ENCODE measurements around the gene NKD2. TPM values are rescaled to one million over a fixed set of nuclear protein-coding genes. Genes with fewer than 3 reads are reported as not detected.

NKD2 gene
- total RNA-seq, 1 experiment from 2014 or later: 12.8 TPM

DNA sequence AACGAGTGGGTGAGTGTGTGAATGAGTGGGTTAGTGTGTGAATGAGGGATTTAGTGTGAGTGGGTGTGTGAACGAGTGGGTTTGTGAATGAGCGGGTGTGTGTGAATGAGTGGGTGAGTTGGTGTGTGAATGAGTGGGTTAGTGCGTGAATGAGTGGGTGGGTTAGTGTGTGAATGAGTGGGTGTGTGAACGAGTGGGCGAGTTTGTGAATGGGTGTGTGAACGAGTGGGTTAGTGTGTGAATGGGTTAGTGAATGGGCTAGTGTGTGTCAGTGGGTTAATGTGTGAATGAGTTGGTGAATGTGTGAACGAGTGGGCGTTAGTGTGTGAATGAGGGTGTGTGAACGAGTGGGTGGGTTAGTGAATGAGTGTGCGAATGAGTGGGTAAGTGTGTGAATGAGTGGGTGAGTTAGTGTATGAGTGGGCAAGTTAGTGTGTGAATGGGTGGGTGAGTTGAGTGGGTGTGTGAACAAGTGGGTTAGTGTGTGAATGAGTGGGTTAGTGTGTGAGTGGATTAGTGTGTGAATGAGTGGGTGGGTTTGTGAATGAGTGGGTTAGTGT, 39.6 kb downstream of the NKD2 start:
- DNase-seq (ENCODE audit: low spot score) (no peak), ATAC-seq (no peak)
- Mint-ChIP-seq H3K27me3 (ENCODE audit: low read depth) (peaks cover 10% of the 10 kb centered on the region; the same call in 1 of the 2 replicates), H3K9me3 (peaks cover 50% of the 10 kb centered on the region), H3K4me3 (no peak overlapping the region), H3K36me3 (peaks cover 42% of the 10 kb centered on the region), H3K4me1 (no peaks in the 10 kb centered on the region), H3K27ac (no peak overlapping the region; the same call in 1 of the 2 replicates)
- TF ChIP-seq, protein P1, sequence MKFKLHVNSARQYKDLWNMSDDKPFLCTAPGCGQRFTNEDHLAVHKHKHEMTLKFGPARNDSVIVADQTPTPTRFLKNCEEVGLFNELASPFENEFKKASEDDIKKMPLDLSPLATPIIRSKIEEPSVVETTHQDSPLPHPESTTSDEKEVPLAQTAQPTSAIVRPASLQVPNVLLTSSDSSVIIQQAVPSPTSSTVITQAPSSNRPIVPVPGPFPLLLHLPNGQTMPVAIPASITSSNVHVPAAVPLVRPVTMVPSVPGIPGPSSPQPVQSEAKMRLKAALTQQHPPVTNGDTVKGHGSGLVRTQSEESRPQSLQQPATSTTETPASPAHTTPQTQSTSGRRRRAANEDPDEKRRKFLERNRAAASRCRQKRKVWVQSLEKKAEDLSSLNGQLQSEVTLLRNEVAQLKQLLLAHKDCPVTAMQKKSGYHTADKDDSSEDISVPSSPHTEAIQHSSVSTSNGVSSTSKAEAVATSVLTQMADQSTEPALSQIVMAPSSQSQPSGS (CRISPR knock-in tag; IDR thresholded peaks at IDR 0.05; ENCODE audit: borderline replicate concordance, low read depth): no peak
- TF ChIP-seq, protein P2, sequence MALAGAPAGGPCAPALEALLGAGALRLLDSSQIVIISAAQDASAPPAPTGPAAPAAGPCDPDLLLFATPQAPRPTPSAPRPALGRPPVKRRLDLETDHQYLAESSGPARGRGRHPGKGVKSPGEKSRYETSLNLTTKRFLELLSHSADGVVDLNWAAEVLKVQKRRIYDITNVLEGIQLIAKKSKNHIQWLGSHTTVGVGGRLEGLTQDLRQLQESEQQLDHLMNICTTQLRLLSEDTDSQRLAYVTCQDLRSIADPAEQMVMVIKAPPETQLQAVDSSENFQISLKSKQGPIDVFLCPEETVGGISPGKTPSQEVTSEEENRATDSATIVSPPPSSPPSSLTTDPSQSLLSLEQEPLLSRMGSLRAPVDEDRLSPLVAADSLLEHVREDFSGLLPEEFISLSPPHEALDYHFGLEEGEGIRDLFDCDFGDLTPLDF (CRISPR knock-in tag; IDR thresholded peaks at IDR 0.05): no peak
- TF ChIP-seq ETV6 (CRISPR knock-in tag; IDR thresholded peaks at IDR 0.05) (no peak), ZNF263 (CRISPR knock-in tag; IDR thresholded peaks at IDR 0.05; ENCODE audit: low read depth) (no peak), HMGA2 (CRISPR knock-in tag; IDR thresholded peaks at IDR 0.05) (no peak), ZNF232 (CRISPR knock-in tag; IDR thresholded peaks at IDR 0.05) (no peak), ELF4 (CRISPR knock-in tag; IDR thresholded peaks at IDR 0.05; ENCODE audit: low read depth) (no peak), TEAD4 (CRISPR knock-in tag; IDR thresholded peaks at IDR 0.05) (no peak), MXD4 (CRISPR knock-in tag; IDR thresholded peaks at IDR 0.05; ENCODE audit: borderline replicate concordance) (no peak), ZNF416 (CRISPR knock-in tag; IDR thresholded peaks at IDR 0.05) (no peak), SP1 (CRISPR knock-in tag; conservative IDR thresholded peaks at IDR 0.05) (no peak)
- TF ChIP-seq, protein P3, sequence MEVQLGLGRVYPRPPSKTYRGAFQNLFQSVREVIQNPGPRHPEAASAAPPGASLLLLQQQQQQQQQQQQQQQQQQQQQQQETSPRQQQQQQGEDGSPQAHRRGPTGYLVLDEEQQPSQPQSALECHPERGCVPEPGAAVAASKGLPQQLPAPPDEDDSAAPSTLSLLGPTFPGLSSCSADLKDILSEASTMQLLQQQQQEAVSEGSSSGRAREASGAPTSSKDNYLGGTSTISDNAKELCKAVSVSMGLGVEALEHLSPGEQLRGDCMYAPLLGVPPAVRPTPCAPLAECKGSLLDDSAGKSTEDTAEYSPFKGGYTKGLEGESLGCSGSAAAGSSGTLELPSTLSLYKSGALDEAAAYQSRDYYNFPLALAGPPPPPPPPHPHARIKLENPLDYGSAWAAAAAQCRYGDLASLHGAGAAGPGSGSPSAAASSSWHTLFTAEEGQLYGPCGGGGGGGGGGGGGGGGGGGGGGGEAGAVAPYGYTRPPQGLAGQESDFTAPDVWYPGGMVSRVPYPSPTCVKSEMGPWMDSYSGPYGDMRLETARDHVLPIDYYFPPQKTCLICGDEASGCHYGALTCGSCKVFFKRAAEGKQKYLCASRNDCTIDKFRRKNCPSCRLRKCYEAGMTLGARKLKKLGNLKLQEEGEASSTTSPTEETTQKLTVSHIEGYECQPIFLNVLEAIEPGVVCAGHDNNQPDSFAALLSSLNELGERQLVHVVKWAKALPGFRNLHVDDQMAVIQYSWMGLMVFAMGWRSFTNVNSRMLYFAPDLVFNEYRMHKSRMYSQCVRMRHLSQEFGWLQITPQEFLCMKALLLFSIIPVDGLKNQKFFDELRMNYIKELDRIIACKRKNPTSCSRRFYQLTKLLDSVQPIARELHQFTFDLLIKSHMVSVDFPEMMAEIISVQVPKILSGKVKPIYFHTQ (CRISPR knock-in tag; IDR thresholded peaks at IDR 0.05): no peak
- TF ChIP-seq, protein P4, sequence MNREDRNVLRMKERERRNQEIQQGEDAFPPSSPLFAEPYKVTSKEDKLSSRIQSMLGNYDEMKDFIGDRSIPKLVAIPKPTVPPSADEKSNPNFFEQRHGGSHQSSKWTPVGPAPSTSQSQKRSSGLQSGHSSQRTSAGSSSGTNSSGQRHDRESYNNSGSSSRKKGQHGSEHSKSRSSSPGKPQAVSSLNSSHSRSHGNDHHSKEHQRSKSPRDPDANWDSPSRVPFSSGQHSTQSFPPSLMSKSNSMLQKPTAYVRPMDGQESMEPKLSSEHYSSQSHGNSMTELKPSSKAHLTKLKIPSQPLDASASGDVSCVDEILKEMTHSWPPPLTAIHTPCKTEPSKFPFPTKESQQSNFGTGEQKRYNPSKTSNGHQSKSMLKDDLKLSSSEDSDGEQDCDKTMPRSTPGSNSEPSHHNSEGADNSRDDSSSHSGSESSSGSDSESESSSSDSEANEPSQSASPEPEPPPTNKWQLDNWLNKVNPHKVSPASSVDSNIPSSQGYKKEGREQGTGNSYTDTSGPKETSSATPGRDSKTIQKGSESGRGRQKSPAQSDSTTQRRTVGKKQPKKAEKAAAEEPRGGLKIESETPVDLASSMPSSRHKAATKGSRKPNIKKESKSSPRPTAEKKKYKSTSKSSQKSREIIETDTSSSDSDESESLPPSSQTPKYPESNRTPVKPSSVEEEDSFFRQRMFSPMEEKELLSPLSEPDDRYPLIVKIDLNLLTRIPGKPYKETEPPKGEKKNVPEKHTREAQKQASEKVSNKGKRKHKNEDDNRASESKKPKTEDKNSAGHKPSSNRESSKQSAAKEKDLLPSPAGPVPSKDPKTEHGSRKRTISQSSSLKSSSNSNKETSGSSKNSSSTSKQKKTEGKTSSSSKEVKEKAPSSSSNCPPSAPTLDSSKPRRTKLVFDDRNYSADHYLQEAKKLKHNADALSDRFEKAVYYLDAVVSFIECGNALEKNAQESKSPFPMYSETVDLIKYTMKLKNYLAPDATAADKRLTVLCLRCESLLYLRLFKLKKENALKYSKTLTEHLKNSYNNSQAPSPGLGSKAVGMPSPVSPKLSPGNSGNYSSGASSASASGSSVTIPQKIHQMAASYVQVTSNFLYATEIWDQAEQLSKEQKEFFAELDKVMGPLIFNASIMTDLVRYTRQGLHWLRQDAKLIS (CRISPR knock-in tag; IDR thresholded peaks at IDR 0.05; ENCODE audit: borderline replicate concordance): no peak
- TF ChIP-seq, protein P5, sequence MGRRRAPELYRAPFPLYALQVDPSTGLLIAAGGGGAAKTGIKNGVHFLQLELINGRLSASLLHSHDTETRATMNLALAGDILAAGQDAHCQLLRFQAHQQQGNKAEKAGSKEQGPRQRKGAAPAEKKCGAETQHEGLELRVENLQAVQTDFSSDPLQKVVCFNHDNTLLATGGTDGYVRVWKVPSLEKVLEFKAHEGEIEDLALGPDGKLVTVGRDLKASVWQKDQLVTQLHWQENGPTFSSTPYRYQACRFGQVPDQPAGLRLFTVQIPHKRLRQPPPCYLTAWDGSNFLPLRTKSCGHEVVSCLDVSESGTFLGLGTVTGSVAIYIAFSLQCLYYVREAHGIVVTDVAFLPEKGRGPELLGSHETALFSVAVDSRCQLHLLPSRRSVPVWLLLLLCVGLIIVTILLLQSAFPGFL (CRISPR knock-in tag; IDR thresholded peaks at IDR 0.05; ENCODE audit: borderline replicate concordance): no peak
- TF ChIP-seq, protein P6, sequence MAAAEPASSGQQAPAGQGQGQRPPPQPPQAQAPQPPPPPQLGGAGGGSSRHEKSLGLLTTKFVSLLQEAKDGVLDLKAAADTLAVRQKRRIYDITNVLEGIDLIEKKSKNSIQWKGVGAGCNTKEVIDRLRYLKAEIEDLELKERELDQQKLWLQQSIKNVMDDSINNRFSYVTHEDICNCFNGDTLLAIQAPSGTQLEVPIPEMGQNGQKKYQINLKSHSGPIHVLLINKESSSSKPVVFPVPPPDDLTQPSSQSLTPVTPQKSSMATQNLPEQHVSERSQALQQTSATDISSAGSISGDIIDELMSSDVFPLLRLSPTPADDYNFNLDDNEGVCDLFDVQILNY (CRISPR knock-in tag; IDR thresholded peaks at IDR 0.05): no peak
- TF ChIP-seq, protein P7, sequence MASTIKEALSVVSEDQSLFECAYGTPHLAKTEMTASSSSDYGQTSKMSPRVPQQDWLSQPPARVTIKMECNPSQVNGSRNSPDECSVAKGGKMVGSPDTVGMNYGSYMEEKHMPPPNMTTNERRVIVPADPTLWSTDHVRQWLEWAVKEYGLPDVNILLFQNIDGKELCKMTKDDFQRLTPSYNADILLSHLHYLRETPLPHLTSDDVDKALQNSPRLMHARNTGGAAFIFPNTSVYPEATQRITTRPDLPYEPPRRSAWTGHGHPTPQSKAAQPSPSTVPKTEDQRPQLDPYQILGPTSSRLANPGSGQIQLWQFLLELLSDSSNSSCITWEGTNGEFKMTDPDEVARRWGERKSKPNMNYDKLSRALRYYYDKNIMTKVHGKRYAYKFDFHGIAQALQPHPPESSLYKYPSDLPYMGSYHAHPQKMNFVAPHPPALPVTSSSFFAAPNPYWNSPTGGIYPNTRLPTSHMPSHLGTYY (CRISPR knock-in tag; IDR thresholded peaks at IDR 0.05): no peak
- TF ChIP-seq, protein P8, sequence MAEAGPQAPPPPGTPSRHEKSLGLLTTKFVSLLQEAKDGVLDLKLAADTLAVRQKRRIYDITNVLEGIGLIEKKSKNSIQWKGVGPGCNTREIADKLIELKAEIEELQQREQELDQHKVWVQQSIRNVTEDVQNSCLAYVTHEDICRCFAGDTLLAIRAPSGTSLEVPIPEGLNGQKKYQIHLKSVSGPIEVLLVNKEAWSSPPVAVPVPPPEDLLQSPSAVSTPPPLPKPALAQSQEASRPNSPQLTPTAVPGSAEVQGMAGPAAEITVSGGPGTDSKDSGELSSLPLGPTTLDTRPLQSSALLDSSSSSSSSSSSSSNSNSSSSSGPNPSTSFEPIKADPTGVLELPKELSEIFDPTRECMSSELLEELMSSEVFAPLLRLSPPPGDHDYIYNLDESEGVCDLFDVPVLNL (CRISPR knock-in tag; IDR thresholded peaks at IDR 0.05; ENCODE audit: borderline replicate concordance, low read depth): no peak
- TF ChIP-seq, protein P9, sequence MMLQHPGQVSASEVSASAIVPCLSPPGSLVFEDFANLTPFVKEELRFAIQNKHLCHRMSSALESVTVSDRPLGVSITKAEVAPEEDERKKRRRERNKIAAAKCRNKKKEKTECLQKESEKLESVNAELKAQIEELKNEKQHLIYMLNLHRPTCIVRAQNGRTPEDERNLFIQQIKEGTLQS (CRISPR knock-in tag; conservative IDR thresholded peaks at IDR 0.05): no peak
- TF ChIP-seq, protein P10, sequence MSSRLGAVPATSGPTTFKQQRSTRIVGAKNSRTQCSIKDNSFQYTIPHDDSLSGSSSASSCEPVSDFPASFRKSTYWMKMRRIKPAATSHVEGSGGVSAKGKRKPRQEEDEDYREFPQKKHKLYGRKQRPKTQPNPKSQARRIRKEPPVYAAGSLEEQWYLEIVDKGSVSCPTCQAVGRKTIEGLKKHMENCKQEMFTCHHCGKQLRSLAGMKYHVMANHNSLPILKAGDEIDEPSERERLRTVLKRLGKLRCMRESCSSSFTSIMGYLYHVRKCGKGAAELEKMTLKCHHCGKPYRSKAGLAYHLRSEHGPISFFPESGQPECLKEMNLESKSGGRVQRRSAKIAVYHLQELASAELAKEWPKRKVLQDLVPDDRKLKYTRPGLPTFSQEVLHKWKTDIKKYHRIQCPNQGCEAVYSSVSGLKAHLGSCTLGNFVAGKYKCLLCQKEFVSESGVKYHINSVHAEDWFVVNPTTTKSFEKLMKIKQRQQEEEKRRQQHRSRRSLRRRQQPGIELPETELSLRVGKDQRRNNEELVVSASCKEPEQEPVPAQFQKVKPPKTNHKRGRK (CRISPR knock-in tag; IDR thresholded peaks at IDR 0.05; ENCODE audit: borderline replicate concordance): no peak
- POLR2A ChIA-PET: no interaction called here
- CTCF ChIA-PET: no interaction called here

All from WTC11 (cell line).